ENCODE data around the gene IER3. TPM values are rescaled to one million over a fixed set of nuclear protein-coding genes. Genes with fewer than 3 reads are reported as not detected.
A peak's percentile ranks its signal among the peaks of the same experiment; 100 is the strongest.

Gene IER3
- total and polyA plus RNA-seq, 2 of the 13 experiments (the other 11 are each of a cell fraction or from before 2014, with no cell fraction given): 51.1 to 131 TPM

DNA sequence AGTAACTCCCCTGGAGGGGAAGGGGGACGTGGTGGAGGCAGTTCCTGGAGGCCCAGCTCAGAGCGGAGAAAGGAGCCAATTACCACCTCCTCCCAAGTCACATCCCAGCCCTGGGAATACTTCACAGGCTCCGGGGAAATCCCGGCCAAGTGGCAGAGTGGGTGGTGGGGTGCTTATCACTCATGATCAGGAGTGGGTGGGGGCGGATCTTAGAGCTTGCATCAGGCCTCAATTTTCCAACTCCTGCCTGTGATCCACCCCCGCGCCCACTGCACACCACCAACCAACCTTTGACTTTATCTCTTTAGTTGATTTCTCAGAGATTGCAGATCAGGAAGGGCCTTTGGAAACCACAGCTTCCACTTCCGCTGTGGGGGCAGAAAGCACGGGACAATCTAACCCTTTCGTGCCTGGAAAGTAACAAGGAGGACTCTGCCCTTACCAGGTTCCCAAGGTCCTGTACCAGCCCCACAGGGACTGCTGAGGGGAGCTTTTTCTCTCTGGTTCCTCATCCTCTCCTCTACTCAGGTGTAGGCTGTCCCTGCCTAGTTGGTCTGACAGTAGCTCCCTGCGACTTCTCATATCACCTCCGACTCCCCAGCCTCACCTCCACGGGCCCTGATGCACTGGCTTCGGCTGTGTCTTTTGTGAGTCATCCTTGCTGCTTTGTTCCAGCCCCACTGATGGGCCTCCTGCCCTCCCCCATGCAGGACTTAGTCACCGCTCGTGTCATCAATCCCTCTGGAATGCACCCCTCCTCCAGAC is 24.9 kb upstream of the IER3 start (continued):
- TF ChIP-seq, protein P1, sequence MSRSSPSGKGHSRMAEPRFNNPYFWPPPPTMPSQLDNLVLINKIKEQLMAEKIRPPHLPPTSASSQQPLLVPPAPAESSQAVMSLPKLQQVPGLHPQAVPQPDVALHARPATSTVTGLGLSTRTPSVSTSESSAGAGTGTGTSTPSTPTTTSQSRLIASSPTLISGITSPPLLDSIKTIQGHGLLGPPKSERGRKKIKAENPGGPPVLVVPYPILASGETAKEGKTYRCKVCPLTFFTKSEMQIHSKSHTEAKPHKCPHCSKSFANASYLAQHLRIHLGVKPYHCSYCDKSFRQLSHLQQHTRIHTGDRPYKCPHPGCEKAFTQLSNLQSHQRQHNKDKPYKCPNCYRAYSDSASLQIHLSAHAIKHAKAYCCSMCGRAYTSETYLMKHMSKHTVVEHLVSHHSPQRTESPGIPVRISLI (CRISPR knock-in tag; IDR thresholded peaks at IDR 0.05; ENCODE audit: borderline replicate concordance): peak; percentile 60; the same call in 1 of the 2 replicates
- TF ChIP-seq KLF16 (CRISPR knock-in tag; IDR thresholded peaks at IDR 0.05) (peak in 1 of 2 experiments; percentile 64; a peak in 1 of 4 replicates), ZNF619 (CRISPR knock-in tag; IDR thresholded peaks at IDR 0.05) (0 out of 2 replicates have a peak, but pooled peaks have one; percentile 27), ZBTB21 (CRISPR knock-in tag; IDR thresholded peaks at IDR 0.05) (no peak), ZSCAN21 (CRISPR knock-in tag; IDR thresholded peaks at IDR 0.05; ENCODE audit: borderline replicate concordance) (peak; percentile 82; the same call in 1 of the 2 replicates), ZNF569 (CRISPR knock-in tag; IDR thresholded peaks at IDR 0.05; ENCODE audit: borderline replicate concordance) (peak; percentile 72; the same call in 1 of the 2 replicates), SALL2 (CRISPR knock-in tag; IDR thresholded peaks at IDR 0.05) (no peak), ZNF782 (CRISPR knock-in tag; IDR thresholded peaks at IDR 0.05; ENCODE audit: borderline replicate concordance) (no peak; the same call in 1 of the 2 replicates), CEBPB (IDR thresholded peaks at IDR 0.05; ENCODE audit: borderline replicate concordance, low read depth, low read length) (0 out of 2 replicates have a peak, but pooled peaks have one; percentile 3), POLR2A (IDR thresholded peaks at IDR 0.05; ENCODE audit: insufficient read depth in 1 of 2, low read depth in 2 of 2, low read length in 2 of 2) (peak; percentile 88 to 91), ARNTL (CRISPR knock-in tag; IDR thresholded peaks at IDR 0.05) (peak; percentile 89), ZMYM4 (CRISPR knock-in tag; IDR thresholded peaks at IDR 0.05) (peak; percentile 38), NFE2L1 (CRISPR knock-in tag; IDR thresholded peaks at IDR 0.05; ENCODE audit: borderline replicate concordance) (0 out of 2 replicates have a peak, but pooled peaks have one; percentile 47), ZNF724P (CRISPR knock-in tag; IDR thresholded peaks at IDR 0.05; ENCODE audit: borderline replicate concordance) (0 out of 2 replicates have a peak, but pooled peaks have one; percentile 33), BRCA1 (CRISPR knock-in tag; IDR thresholded peaks at IDR 0.05) (no peak), RBM39 (IDR thresholded peaks at IDR 0.05; ENCODE audit: low read depth, low read length, poor library complexity, severe bottlenecking) (peak; percentile 47), ZNF720 (CRISPR knock-in tag; IDR thresholded peaks at IDR 0.05) (no peak), ZNF382 (CRISPR knock-in tag; IDR thresholded peaks at IDR 0.05; ENCODE audit: borderline replicate concordance) (no peak), ZNF790 (CRISPR knock-in tag; IDR thresholded peaks at IDR 0.05; ENCODE audit: borderline replicate concordance) (0 out of 2 replicates have a peak, but pooled peaks have one; percentile 88)
- TF ChIP-seq, protein P2, sequence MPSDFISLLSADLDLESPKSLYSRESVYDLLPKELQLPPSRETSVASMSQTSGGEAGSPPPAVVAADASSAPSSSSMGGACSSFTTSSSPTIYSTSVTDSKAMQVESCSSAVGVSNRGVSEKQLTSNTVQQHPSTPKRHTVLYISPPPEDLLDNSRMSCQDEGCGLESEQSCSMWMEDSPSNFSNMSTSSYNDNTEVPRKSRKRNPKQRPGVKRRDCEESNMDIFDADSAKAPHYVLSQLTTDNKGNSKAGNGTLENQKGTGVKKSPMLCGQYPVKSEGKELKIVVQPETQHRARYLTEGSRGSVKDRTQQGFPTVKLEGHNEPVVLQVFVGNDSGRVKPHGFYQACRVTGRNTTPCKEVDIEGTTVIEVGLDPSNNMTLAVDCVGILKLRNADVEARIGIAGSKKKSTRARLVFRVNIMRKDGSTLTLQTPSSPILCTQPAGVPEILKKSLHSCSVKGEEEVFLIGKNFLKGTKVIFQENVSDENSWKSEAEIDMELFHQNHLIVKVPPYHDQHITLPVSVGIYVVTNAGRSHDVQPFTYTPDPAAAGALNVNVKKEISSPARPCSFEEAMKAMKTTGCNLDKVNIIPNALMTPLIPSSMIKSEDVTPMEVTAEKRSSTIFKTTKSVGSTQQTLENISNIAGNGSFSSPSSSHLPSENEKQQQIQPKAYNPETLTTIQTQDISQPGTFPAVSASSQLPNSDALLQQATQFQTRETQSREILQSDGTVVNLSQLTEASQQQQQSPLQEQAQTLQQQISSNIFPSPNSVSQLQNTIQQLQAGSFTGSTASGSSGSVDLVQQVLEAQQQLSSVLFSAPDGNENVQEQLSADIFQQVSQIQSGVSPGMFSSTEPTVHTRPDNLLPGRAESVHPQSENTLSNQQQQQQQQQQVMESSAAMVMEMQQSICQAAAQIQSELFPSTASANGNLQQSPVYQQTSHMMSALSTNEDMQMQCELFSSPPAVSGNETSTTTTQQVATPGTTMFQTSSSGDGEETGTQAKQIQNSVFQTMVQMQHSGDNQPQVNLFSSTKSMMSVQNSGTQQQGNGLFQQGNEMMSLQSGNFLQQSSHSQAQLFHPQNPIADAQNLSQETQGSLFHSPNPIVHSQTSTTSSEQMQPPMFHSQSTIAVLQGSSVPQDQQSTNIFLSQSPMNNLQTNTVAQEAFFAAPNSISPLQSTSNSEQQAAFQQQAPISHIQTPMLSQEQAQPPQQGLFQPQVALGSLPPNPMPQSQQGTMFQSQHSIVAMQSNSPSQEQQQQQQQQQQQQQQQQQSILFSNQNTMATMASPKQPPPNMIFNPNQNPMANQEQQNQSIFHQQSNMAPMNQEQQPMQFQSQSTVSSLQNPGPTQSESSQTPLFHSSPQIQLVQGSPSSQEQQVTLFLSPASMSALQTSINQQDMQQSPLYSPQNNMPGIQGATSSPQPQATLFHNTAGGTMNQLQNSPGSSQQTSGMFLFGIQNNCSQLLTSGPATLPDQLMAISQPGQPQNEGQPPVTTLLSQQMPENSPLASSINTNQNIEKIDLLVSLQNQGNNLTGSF (CRISPR knock-in tag; IDR thresholded peaks at IDR 0.05): no peak
- TF ChIP-seq, protein P3, sequence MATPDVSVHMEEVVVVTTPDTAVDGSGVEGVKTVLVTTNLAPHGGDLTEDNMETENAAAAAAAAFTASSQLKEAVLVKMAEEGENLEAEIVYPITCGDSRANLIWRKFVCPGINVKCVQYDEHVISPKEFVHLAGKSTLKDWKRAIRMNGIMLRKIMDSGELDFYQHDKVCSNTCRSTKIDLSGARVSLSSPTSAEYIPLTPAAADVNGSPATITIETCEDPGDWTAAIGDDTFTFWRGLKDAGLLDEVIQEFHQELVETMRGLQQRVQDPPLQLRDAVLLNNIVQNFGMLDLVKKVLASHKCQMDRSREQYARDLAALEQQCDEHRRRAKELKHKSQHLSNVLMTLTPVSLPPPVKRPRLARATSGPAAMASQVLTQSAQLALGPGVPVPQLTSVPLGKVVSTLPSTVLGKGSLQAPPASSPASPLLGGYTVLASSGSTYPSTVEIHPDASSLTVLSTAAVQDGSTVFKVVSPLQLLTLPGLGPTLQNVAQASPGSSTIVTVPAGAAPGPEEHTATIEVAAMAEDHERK (CRISPR knock-in tag; IDR thresholded peaks at IDR 0.05; ENCODE audit: low read depth): no peak
